Spleen (tissue), 11 donors: Measurements from ENCODE around the gene ENTR1. TPM values are rescaled to one million over a fixed set of nuclear protein-coding genes. Genes with fewer than 3 reads are reported as not detected.

Experiments used
- DNase-seq: peaks from one replicate; pipeline ENCODE4 v3.0.0-alpha.2; 2020
- H3K27ac ChIP-seq, 8 donors: fragments of 200-600 bp; sonication (generic) in 7 of 8; 1 replicate in 4 of 8; 2 replicates in 4 of 8; pipeline versions ENCODE4 v1.5.0 to v1.8.0; 2016 to 2021; ENCODE audit warnings: inconsistent platforms in 4 of 8, mild to moderate bottlenecking in 4 of 8, moderate library complexity in 1 of 8
- H3K27me3 ChIP-seq, 7 donors: fragments of 200-600 bp; sonication (generic) in 6 of 7; replicated peaks in 1 of 7; 1 replicate in 4 of 7; 2 replicates in 3 of 7; pipeline versions ENCODE4 v1.5.0 to v1.8.0; 2016 to 2021; ENCODE audit warnings: inconsistent platforms in 3 of 7, mild to moderate bottlenecking in 1 of 7
- H3K36me3 ChIP-seq, 6 donors: fragments of 200-600 bp; sonication (generic) in 5 of 6; 1 replicate in 4 of 6; 2 replicates in 2 of 6; pipeline versions ENCODE4 v1.5.0 to v1.8.0; 2016 to 2021; ENCODE audit warnings: inconsistent platforms in 2 of 6
- H3K4me1 ChIP-seq, 6 donors: fragments of 200-600 bp; sonication (generic) in 5 of 6; 1 replicate in 3 of 6; 2 replicates in 3 of 6; pipeline versions ENCODE4 v1.5.0 to v1.8.0; 2016 to 2021; ENCODE audit warnings: inconsistent platforms in 3 of 6
- H3K4me3 ChIP-seq, 8 donors: fragments of 200-600 bp; sonication (generic) in 7 of 8; 1 replicate in 4 of 8; 2 replicates in 4 of 8; pipeline versions ENCODE4 v1.5.0 to v1.8.0; 2016 to 2021; ENCODE audit warnings: inconsistent platforms in 4 of 8, mild to moderate bottlenecking in 4 of 8, moderate library complexity in 2 of 8
- H3K9me3 ChIP-seq, 8 donors: fragments of 200-600 bp; sonication (generic) in 7 of 8; 1 replicate in 4 of 8; 2 replicates in 4 of 8; pipeline versions ENCODE4 v1.5.0 to v1.8.0; 2016 to 2021; ENCODE audit warnings: inconsistent platforms in 4 of 8
- CTCF ChIP-seq, 11 experiments: fragments of 200-600 bp in 7 of 11; fragments of 450-650 bp in 4 of 11; sonication (generic) in 4 of 11; IDR thresholded peaks in 8 of 11; conservative IDR thresholded peaks in 3 of 11; 1 replicate in 7 of 11; 2 replicates in 4 of 11; pipeline versions ENCODE4 v1.4.0 to v1.8.0; 2016 to 2021; ENCODE audit warnings: antibody characterized with exemption in 11 of 11, inconsistent platforms in 4 of 11, mild to moderate bottlenecking in 1 of 11
- POLR2A ChIP-seq, 3 donors: fragments of 450-650 bp; IDR thresholded peaks; one replicate each; pipeline ENCODE4 v1.5.1; 2017; ENCODE audit warnings: antibody characterized with exemption in 3 of 3, mild to moderate bottlenecking in 1 of 3
- POLR2AphosphoS5 ChIP-seq, 3 donors: sonication (generic); formaldehyde crosslinking; IDR thresholded peaks; one replicate each; pipeline ENCODE4 v1.5.1; 2017; ENCODE audit warnings: antibody characterized with exemption in 3 of 3
- WGBS, 5 donors: extraction: QIAGEN DNeasy Blood & Tissue Kit in 3 of 5; methylation state at CpG; one replicate each; pipeline versions ENCODE4 v1.1.5 to v1.1.7; 2013 to 2018; 5-methylcytosine and 5-hydroxymethylcytosine counted together
- intact Hi-C: fragments of 100-400 bp; cut with DNase I; formaldehyde crosslinking; loops from one replicate; pipeline ENCODE4 v1.15.0; 2023; ENCODE audit warnings: low total_unique reads
- polyA plus RNA-seq, 3 donors: library from polyadenylated mRNA; stranded (reverse); fragments of 200-250 nt; gene quantifications; one replicate each; pipeline ENCODE4 v1.2.1, GENCODE V29; 2013
- total RNA-seq, 7 donors: library from RNA; depleted of rRNA in 3 of 7; stranded (reverse); fragments of >200 nt in 3 of 7; fragmentation: NEBNext Ultra II Directional in 4 of 7; extraction: Animal tissue kit (Norgen Biotek cat#: 25700) in 4 of 7; gene quantifications; one replicate each; pipeline versions ENCODE4 v1.1.0 to v1.2.1, GENCODE V29; 2016 to 2021
- donor health status: healthy with polysubstance abuse.
- donor health status: DM: no; HTN: no; CAD: no; lungs with moderate emphysema.
- donor health status: DM: no; HTN: no; CAD: no.
- donor health status: Bipolar disorder and iron deficiency.
- donor health status: healthy.
- donor health status: DM: no; HTN: no; CAD: no.
- donor health status: DM: yes; HTN: yes; CAD: no.

The ENTR1 gene
- total and polyA plus RNA-seq, 10 donors, result 38.5 to 78.5 (median 61.0) TPM

- intact Hi-C loops, result no loop called here
- peaks cover 0 to 4% (median 0%) of the 10 kb centered on the region in 6 donors for H3K4me1 ChIP-seq
- peaks cover 8 to 100% (median 99%) of the 10 kb centered on the region in 6 donors for H3K36me3 ChIP-seq
- no peak for DNase-seq
- H3K4me3 ChIP-seq, result no peak overlapping the region
- TF ChIP-seq POLR2A (IDR thresholded peaks at IDR 0.05) (no peak), POLR2AphosphoS5 (IDR thresholded peaks at IDR 0.05) (peak in 1 of 3 donors; percentile 36)
- no peaks in the 10 kb centered on the region for H3K27me3 ChIP-seq
- no peak overlapping the region for H3K27ac ChIP-seq
- WGBS, 5 donors, result 93 to 97% (median 94%) methylated on average over 40 to 48 of the region's 48 CpGs
- no peaks in the 10 kb centered on the region for H3K9me3 ChIP-seq
Measured at GRCh38 chr9:136418182-136419091, 8.0 kb upstream of the ENTR1 start.

GRCh38 chr9:136416914-136417313, 6.5 kb upstream of the ENTR1 start:
- Histone ChIP-seq H3K9me3 (no peaks in the 10 kb centered on the region), H3K36me3 (peaks cover 11 to 100% (median 96%) of the 10 kb centered on the region in 6 donors), H3K4me1 (peaks cover under 1 to 19% (median 7%) of the 10 kb centered on the region in 6 donors), H3K4me3 (no peak overlapping the region), H3K27me3 (no peaks in the 10 kb centered on the region), H3K27ac (no peak overlapping the region)
- intact Hi-C loops, result no loop called here
- WGBS, 5 donors, result 93 to 95% (median 94%) methylated on average over 19 of the region's 19 CpGs
- DNase-seq, result no peak
- TF ChIP-seq POLR2A (IDR thresholded peaks at IDR 0.05) (no peak), POLR2AphosphoS5 (IDR thresholded peaks at IDR 0.05) (peak in 1 of 3 donors; percentile 55), CTCF (IDR thresholded peaks at IDR 0.05 in 8 of 11, conservative IDR thresholded peaks at IDR 0.05 in 3 of 11) (no peak)

GRCh38 chr9:136416427-136416826, 6.0 kb upstream of the ENTR1 start:
- H3K4me3 ChIP-seq, result no peak overlapping the region
- H3K9me3 ChIP-seq, result no peaks in the 10 kb centered on the region
- 94 to 97% (median 95%) methylated on average over 8 of the region's 8 CpGs for WGBS, 5 donors
- H3K27me3 ChIP-seq, result no peaks in the 10 kb centered on the region
- H3K4me1 ChIP-seq, result peaks cover 6 to 24% (median 12%) of the 10 kb centered on the region in 6 donors
- no peak for TF ChIP-seq POLR2A (IDR thresholded peaks at IDR 0.05)
- no peak for TF ChIP-seq CTCF (IDR thresholded peaks at IDR 0.05 in 8 of 11, conservative IDR thresholded peaks at IDR 0.05 in 3 of 11)
- no peak for TF ChIP-seq POLR2AphosphoS5 (IDR thresholded peaks at IDR 0.05)
- no peak for DNase-seq
- H3K27ac ChIP-seq, result no peak overlapping the region
- peaks cover 11 to 98% (median 91%) of the 10 kb centered on the region in 6 donors for H3K36me3 ChIP-seq
- intact Hi-C loops, result no loop called here

GRCh38 chr9:136412962-136413361, 2.5 kb upstream of the ENTR1 start:
- H3K27me3 ChIP-seq, result no peaks in the 10 kb centered on the region
- peaks cover 19 to 55% (median 37%) of the 10 kb centered on the region in 6 donors for H3K4me1 ChIP-seq
- H3K4me3 ChIP-seq, result no peak overlapping the region
- peaks cover 4 to 65% (median 58%) of the 10 kb centered on the region in 6 donors for H3K36me3 ChIP-seq
- no peak overlapping the region for H3K27ac ChIP-seq
- DNase-seq, result no peak
- intact Hi-C loops, result no loop called here
- 72 to 88% (median 82%) methylated on average over 9 of the region's 9 CpGs for WGBS, 5 donors
- H3K9me3 ChIP-seq, result no peaks in the 10 kb centered on the region
- no peak for TF ChIP-seq POLR2A (IDR thresholded peaks at IDR 0.05)
- TF ChIP-seq CTCF (IDR thresholded peaks at IDR 0.05 in 8 of 11, conservative IDR thresholded peaks at IDR 0.05 in 3 of 11), result no peak
- TF ChIP-seq POLR2AphosphoS5 (IDR thresholded peaks at IDR 0.05), result no peak
